ENCODE results near the gene CAPN3.

DNA sequence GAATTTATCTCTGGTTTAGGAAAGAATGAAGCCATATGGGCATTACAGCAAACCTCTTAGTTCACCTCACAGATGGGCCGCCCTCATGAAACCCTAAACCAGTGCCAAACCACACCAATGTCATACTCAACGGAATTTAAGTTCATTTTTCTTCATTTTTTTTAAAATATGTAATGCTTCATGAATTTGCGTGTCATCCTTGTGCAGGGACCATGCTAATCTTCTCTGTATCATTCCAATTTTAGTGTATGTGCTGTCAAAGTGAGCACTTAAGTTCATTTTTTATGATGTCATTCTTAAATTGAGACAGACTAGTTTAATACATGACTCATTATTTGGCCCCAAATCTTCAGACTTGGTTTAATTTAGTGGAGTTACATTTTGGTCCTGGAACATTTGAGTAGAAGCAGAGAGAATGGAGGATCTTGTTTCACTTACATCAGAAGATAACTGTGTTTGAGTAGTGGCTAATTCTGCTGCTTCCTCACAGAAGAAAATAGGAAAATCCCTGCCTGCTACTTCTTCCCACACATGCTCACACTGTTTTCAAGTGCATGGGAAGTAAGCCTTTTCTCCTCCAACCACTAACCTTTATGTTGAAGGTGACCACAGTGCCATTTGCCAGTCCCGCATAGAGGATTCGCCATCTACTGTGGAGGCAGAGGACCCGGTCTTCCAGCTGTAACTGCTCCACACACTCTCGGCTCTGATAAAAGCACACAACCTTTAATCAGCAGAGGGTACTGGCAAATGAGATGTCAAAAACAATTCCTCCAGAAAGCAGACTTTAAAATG, 68.3 kb downstream of the CAPN3 start:
- TF ChIP-seq, protein P1, sequence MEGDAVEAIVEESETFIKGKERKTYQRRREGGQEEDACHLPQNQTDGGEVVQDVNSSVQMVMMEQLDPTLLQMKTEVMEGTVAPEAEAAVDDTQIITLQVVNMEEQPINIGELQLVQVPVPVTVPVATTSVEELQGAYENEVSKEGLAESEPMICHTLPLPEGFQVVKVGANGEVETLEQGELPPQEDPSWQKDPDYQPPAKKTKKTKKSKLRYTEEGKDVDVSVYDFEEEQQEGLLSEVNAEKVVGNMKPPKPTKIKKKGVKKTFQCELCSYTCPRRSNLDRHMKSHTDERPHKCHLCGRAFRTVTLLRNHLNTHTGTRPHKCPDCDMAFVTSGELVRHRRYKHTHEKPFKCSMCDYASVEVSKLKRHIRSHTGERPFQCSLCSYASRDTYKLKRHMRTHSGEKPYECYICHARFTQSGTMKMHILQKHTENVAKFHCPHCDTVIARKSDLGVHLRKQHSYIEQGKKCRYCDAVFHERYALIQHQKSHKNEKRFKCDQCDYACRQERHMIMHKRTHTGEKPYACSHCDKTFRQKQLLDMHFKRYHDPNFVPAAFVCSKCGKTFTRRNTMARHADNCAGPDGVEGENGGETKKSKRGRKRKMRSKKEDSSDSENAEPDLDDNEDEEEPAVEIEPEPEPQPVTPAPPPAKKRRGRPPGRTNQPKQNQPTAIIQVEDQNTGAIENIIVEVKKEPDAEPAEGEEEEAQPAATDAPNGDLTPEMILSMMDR (IDR thresholded peaks at IDR 0.05), result no peak
- no peak for TF ChIP-seq EZH2 (IDR thresholded peaks at IDR 0.05)
